ENCODE measurements around the gene ELF4. TPM values are rescaled to one million over a fixed set of nuclear protein-coding genes. Genes with fewer than 3 reads are reported as not detected.
"Not testable (repeated sequence)": the region's sequence is repeated elsewhere in the genome, so short reads cannot be mapped to it uniquely, and the experiment has no call there.

Gene ELF4
- polyA plus RNA-seq, 10 donors: 9.8 to 15.9 (median 12.0) TPM

- DNase-seq: no peak
Observed at GRCh38 chrX:130117166-130117565, 6.9 kb upstream of the ELF4 start.

- not testable (repeated sequence) for DNase-seq
Observed at GRCh38 chrX:130115119-130115885, 5.0 kb upstream of the ELF4 start.

DNA sequence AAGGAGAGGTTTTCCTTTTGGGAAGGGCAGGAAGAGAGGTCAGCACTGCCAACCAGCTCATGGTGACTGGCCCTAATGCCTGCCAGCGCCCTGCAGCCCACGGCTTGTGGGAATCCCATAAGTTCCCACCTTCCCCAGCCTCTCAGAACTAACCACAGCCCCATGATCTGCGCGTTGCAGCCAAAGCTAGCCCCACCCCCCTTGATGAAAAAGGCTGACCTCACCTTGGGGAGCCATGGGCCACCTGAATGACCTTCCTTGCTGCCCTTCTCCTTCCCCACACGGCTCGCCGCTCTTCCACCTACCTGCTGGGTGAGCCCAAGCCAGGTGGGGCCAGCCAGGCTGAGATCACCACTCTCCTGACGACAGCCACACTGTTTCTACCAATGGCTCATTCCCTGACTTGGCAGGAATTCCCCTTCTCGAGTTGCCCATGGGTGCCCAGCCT, 3.9 kb upstream of the ELF4 start:
- DNase-seq: no peak

DNA sequence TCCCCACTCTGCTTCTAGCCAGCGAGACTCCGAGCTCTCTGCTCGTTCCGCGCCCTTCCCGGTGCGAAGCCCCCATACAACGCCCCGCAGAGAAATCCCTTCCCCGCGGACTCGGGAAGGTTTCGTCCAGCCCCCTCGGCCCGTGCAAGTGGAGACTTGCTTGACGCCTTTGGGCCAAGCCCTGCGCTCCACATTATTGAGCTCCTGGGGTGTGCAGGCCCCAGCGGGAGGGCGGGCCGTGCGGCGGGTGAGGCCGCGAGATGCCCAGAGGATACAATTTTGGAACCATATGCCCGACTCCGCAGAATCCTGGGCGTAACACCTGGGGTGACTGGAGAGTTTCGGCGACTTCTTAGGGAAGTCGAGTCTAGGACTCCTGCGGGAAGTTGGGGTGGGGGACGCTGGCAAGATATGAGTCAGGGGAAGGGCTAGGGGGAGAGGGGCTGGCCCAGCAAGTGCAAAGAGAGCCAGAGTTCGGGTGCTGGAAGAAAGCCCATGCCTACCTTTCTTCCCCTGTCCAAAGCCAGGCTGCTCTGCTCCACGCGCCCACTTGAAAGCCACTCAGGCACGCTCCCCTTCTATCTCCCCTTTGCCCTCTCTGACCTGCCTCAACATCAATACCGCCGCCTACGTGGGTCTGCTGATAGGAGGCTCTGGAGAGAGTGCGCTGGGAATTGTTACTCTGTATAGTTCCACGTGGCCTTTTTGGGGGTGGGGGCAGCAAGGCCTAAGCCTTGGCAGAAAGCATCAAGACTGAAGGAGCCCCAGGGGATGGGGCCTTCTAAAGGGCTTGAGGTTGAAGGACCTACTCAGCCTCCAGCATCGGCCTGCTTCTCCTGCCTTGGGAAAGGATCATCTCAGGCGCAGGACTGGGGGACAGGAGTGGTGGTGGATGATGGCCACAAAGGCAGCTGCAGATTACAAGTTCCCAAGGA, 1.2 kb upstream of the ELF4 start:
- peak in 1 of 3 donors; percentile 59 for DNase-seq

GRCh38 chrX:130109429-130110378, 593 bp downstream of the ELF4 start:
- peak in 1 of 3 donors; percentile 61 for DNase-seq

DNA sequence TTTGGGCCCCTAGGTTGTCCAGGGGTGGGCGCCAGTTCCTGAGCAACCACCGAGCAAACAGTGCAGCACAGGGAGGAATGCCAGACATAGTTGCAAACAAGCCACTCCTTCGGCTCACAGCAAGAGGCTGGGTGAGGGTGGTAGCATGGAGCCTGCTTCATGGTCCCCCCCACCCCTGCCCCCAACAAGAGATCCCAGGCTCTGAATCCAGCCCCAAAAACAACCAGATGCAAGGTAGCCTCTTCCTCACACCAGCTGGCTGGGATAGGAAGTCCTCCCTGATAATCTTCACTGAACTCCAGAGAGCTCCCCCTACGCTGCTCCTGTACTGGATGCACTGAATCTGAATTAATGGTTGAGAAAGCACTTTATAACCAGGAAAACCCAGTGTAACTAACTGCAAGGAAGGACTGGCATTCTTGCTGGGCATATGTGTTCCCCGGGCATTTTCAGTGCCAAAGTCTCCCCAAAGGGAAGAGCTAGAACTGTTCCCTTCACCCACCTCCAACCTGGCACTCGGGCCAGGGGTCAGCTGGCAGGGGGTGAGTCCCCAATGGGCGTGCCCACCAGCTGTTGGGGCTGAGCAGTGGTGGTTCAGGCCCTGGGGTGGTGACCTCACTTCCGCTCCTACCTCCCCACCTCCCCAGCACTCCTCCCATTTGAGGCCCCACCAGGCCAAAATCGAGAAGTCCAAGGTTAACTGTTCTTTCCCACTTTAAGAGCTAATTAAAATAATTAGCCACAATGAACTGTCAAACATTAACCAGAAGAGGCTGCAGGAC, 1.5 kb downstream of the ELF4 start:
- DNase-seq: no peak

DNA sequence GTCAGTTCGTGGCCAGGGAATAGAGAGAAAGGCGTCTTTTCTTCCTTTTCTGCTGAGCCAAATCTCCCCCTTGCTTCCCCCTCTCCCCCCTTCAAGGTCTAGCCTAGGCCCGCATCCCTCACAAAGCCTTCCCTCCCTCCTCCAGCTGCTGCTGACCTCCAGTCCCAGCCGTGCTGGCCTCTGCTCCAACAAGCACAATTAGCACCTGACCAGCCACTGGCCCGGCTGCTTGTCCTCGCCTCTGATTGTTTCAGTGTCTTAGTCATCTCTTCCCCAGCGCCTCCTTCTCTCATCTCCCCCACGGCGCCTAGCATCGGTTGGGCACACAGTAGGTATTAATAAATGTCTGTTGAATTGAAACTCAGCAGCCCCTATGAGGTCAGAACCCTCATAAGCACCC, 4.2 kb downstream of the ELF4 start:
- no peak for DNase-seq

DNA sequence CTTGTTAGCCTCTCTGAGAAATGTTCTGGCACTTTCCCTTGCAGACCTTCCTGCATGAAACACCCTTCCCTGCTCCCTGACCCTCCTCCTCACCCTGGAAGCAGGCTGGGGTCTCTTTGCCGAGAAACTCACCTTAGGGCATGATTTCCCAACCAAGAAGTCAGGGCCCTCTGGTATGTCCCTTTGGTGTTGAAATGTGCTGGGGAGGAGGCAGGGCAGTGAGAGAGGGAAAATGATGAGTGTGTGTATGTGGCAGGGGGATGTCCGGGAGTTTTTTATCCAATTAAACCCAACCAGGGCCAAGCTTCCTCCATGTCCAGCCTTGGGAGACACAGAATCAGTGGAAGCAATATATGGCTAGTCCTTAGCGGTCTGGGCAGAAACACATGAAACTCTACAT, 5.1 kb downstream of the ELF4 start:
- DNase-seq: no peak

DNA sequence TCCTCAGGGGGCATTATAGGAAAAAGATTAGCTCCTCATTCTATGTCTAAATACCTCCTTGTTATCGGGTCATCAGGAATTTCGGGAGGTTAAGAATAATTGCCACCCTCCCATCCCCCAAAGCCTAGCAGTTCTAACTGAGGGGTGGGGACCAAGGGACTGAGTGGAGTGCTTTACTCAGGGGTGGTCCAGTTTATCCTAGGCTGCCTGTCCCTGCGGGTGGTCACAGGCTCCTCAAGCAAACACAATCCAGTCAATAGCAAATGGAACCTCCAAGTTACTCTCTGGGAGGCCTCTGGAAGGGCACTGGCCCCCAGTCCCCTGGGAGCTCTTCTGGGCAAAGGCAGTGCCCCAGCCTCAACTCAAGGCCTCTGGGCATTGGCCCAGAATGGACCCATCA, 6.7 kb downstream of the ELF4 start:
- no peak for DNase-seq

DNA sequence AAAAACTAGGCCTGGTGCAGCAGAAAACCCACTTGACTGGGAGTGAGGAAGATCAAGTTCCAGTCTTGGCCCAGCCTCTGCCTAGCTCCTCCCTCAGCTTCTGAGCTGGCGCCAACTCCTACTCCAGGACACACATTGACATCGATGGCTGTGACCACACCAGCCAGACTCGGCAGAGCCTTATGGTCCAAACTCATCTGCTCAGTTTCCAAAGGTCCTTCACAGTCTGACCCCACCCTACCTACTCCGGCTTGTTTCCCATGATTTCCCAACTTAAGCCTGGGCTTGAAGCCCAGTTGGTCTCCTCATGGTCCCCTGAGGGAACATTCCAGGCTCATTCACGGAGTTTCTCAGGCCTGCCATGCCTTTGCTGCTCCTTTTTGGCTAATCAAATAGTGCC, 10.1 kb downstream of the ELF4 start:
- peak in 1 of 3 donors; percentile 51 for DNase-seq

GRCh38 chrX:130098210-130098552, 12.1 kb downstream of the ELF4 start:
- DNase-seq: no peak

- no peak for DNase-seq
Observed at GRCh38 chrX:130097507-130098209, 12.6 kb downstream of the ELF4 start.

DNA sequence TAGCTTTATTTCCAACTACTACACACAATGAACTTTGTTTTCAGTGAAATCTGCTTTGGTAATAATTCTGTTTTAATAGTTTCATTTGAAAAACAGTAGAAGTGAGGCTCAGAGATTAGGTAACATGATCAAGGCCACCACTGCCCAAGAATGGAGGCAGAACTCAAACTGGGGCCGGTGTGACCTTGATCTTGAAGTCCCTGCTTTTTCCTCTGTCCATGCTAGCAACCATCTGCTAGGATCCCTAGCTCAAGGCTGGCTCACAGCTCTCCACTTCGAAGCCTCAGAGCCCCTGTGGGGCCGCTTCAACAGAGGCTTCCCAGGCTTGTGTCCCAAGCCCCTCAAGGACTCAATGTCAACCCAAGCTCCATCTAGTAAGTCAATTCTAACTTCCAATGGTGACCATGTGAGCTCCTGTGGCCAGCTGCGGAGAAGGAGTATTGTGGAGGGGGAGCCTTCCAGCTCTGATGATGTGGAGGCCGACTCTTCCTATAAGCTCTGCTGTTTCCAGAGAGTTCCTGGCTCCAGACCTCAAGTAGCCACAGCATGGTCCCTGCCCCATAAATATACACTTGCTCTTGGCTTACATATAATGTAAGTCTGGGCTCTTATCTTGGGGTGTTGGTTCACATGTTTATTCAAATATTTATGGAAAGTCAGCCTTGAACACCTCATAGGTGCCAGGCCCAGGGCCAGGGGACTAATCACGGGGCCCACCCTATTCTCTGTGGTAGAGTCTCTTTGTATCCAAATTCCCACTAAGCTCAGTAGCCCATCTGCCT, 14.9 kb downstream of the ELF4 start:
- no peak for DNase-seq

DNA sequence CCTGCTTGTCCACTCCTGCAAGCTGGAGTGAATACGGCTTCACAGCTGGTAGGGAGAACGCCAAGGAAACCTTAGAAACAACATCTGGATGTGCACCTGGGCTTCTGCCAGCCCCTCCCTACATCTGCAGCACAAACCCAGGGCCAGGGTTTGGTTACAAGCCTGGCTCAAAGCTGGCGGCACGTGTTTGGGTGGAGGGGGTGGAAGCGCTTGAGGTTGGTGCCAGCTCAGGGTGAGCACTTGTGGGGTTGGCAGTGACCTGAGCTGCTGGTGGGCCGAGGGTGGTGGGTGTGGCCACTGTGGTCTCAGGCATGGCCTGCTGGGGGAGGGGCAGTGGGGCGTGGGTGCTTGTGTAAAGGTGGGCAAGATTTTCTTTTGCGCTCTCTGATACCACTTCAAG, 15.6 kb downstream of the ELF4 start:
- DNase-seq: peak in 1 of 3 donors; percentile 29

GRCh38 chrX:130093271-130093670, 17.0 kb downstream of the ELF4 start:
- no peak for DNase-seq

GRCh38 chrX:130091980-130092522, 18.2 kb downstream of the ELF4 start:
- no peak for DNase-seq

DNA sequence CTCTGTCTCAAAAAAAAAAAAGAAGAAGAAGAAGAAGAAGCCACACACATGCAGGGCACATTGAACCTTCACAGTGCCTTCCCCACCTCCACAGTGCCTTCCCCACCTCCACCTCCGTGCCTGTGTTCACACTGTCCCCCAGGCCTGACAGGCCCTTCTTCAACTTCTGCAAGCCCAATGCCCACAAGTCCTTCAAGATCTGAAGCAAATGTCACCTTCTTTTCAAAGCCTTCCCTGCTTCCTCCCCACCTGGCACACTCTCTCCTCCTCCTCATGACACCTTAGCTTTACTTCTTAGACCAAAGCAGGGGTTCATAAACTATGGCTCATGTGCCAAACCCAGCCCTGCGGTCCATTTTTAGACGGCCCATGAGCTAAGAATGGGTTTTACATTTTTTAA, 19.9 kb downstream of the ELF4 start:
- DNase-seq: no peak

- DNase-seq: no peak
Observed at GRCh38 chrX:130086447-130087206, 23.7 kb downstream of the ELF4 start.
